ENCODE results near the gene LYSMD2.
"Not testable (repeated sequence)": the region's sequence is repeated elsewhere in the genome, so short reads cannot be mapped to it uniquely, and the experiment has no call there.

LYSMD2 gene, protein sequence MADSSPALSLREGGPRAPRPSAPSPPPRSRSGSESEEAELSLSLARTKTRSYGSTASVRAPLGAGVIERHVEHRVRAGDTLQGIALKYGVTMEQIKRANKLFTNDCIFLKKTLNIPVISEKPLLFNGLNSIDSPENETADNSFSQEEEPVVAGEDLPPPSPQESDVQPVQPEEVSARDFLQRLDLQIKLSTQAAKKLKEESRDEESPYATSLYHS

DNA sequence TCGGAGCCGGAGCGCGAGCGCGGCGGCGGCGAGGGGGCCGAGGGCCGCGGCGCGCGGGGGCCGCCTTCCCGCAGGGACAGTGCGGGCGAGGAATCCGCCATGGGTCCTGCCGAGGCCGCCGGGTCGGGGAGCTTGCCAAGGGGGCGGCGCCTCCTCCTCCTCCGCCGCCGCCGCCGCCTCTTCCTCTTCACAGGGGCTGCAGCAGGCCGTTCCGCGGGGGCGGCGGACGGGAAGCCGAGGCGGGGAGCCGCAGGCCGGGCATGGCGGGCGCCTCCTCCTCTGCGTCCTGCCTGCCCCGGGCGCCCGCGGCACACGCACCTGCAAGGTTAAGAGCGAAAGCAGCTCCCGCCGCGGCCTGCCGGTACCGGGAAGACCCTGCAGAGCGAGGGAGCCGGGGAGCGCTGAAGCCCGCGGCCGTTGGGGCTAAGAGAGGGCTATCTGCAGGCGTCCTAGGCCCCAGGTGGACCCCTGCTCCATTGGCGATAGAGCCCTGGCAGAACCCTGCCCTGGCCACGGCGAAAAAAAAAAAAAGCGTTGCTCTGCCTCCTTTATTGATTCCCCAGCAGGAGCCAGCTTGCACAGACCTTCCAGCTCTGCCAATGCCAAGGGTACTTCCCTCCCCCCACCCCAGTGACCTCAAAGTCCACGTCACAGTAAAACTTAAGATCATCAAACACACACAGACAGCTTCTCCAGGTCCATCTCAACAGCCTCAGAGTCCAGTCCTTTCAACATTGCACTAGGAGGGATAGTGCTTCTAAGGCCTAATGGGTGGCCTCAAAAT lies at the start of gene LYSMD2:
Gene LYSMD2, minus strand, starts transcription at position 134 of the 784 bp plus-strand sequence. Its CDS starts 33 bp downstream, at position 101.
- peak; percentile 74 to 80 for DNase-seq

DNA sequence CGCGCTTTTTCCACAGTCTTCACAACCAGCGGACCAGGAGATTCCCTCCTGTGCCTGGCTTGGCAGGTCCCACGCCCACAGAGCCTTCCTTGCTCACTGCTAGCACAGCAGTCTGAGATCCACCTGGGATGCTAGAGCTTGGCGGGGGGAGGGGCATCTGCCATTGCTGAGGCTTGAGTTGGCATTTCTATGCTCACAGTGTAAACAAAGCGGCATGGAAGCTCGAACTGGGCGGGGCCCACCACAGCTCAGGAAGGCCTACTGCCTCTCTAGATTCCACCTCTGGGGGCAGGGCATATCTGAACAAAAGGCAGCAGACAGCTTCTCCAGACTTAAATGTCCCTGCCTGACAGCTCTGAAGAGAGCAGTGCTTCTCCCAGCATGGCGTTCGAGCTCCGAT lies 49.7 kb upstream of the LYSMD2 start:
- DNase-seq = not testable (repeated sequence)

DNA sequence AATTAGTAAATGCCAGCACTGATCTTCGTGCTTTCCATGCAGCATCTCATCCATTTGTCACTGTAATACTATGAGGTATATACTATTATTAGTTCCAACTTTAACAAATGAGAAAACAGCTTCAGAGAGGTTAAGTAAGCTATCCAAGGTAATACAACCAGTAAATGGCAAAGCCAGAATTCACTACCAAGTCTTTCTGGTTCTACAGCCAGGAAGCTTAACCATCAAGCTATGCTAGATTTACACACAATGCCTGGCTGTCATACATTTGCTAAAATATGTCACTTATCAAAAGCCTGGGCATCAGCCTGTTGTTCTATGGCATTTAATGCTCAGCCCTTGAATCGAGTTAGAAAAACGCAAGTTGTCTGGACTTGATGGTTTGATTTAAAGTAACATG lies 46.5 kb upstream of the LYSMD2 start:
- no peak for DNase-seq

DNA sequence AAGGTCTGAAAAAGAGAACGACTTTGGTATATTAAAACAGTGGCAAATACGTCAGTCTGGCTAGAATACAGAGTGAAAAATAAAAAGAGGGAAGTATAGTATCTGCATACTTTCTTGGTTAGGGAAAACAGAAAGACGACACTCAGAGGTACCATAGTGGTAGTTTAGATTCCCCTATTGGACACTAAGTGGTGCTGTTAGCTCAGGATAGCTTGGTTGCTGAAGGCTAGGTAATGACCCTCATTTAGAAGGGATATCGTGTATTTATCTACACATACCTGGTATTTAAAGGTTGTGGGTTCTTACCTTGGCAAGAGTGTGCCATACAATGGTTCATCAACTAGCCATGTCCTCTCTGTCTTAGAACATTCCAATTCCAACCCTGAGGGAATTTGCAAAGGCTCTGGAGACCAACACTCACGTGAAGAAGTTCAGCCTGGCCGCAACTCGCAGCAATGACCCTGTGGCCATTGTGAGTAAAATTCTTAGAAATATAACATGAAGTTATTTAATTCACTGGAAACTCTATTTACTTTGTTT lies 45.0 kb upstream of the LYSMD2 start:
- DNase-seq = no peak

DNA sequence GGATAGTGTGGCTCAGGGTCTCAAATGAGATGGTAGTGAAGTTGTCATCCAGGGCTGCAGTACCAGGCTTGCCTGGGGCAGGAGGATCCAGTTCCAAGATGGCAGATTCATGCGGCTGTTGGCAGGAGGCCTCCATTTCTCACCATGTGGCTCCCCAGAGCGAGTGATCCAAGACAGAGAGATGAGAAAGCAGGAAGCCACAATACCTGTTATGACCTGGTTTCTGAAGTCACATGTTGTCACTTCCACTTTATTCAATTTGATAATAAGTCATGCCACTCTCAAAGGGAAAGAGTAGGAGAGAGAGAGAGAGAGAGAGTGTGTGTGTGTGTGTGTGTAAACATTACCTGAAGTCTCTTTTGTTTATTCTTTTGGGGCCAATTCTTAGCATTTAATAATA lies 44.1 kb upstream of the LYSMD2 start:
- DNase-seq = no peak

DNA sequence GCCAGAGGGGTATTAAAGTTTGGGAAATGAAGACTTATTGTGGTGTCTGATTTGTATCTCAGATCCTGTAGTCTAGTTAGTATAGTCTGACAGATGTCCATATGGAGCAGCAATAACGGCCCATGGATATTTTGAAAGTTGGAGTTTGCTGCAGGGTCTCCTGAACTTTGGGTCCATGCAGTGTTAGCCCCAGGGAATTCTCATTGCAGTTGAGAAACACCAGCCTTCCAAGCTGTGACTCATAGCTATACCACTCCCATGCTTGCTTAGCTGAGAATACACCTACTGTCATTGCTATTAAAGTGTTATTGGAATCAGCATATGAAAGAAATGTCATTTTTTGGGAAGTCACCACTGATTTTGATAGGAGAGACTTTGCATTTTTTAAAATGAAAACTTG lies 43.2 kb upstream of the LYSMD2 start:
- DNase-seq = no peak

DNA sequence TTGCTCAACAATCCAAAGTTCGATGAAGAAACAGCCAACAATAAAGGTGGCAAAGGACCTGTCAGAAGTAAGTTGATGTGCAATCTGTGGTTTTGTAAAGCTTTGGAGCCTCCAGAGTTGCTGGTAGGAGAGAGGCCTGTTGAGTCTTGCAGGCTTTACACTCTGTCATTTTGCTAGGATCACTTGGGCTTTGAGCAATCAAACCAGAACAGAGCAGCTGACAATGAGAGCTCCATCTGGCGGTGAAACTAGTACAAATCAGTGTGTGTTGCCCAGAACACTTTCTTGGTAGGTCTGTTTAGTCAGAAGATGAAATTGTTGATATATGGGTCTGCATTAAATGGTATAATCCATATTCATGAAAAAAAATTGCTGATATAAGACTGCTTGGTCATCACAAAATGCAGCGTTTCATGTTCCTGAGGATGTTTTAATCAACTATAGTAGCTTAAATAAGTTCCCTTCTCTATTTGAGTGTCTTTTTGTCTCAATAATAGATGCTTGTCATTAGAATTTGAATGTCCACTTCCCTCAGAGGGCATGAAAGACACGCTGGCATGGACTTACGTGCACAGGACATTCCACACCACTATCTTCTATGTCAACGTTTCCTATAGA lies 39.6 kb upstream of the LYSMD2 start:
- DNase-seq = peak; percentile 39 to 42

DNA sequence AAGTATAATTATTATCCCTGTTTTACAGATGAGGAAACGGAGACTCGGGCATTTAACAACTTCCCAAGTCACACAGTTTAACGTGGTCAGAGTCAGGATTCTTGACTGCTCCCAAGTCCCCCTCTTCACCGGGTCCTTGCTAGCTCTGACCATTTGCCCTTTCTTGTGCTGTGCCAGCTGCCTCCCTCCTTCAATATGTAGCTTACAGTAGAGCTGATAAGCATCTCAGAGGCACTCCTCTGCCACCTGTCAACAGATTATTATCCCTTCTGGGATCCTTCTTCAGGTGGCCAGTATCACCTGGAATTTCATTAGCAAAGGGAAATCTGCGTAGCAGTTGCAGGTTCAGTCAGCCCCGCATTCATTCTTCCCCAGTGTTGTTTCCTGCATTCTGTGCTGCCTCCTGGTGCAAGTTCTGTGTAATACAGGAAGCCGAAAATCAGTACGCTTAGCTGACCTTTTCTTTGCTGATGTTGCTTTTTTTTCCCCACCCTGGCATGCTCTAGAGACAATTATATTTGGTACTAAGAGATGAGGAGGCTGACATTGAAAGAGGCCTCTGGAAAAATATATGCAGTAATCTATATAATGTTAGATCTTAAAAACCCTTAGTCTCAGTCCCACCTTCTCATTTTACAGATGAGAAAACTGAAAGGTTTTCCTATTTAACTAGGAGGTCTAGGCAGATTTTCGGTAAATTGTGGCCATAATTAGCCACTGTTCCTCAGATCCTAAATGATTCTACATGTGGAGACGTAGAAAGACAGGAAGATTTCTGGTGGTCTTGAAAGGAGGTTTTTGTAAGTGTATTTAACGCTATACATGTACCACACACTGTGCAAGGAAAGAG lies 38.7 kb upstream of the LYSMD2 start:
- peak; percentile 26 to 29 for DNase-seq

DNA sequence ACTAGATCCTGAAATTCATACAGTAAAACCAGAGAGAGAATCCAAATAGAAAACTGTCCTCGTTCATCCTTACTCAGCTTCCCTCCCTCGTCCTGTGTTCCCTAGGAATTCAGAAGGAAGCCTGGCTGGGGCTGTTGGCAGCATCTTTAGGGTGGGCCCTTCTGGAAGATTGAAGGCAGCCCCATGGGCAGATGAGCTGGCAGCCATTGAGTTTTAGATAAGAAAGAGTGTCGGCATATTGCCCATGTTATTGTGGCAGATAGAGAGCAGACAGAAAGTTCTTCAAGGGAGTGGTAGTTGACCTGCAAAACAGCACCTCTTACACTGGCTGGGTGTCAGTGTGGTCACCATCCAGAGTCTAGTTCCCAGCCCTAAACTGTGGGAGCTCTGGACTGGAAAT lies 37.5 kb upstream of the LYSMD2 start:
- DNase-seq = no peak

DNA sequence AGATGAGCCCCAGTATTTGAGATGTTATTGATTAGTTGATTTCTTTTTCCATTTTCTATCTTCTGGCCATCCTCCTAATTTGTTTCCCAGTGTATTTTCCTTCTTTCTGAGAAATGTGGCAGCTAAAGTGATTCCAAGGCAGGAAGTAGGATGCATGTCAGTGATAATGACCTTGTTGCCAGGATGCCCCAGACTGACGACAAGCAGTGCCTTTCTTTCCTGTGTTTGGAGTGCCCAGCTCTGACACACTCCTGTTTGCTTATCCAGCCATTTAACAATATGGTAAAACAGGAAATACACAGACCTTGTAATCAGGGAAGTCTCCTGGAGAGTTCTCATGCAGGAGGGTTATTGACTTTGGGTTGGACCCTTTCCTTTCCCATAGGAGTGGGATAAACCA lies 34.3 kb upstream of the LYSMD2 start:
- DNase-seq = no peak

DNA sequence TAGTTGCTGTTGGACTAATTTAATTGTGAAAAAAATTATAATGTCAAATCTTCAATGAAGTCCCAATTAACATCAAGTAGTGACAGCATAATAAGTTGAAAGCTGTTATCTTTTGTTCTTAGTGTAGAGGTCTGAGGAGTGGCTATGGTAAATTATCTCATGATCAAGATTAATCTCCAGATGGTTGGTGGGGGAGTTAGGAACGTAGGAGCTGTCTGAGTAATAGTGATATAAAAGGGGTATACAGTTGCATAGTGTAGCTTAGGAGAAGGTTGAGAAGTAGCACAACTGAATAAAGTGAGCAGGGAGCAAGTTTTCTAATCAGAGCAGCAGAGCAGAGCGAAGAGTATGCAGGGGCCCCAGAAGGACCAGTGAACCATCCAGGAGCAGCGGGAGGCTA lies 33.4 kb upstream of the LYSMD2 start:
- DNase-seq = no peak

DNA sequence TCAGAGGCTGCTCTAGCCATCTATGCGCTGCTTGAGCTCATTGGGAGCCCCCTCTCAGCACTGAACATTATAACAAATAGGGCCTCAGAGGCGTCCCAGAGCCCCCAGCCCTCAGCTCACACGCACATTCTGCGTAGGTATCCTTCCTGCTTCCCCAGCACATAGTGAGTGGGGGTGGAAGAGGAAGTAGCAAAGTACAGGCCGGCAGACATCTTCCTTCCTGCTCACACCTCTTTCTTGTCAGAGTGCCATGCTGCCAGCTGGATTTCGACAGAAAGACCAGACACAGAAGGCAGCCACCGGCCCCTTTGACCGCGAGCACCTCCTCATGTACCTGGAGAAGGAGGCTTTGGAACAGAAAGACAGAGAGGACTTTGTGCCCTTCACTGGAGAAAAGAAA lies 30.6 kb upstream of the LYSMD2 start:
- no peak for DNase-seq

DNA sequence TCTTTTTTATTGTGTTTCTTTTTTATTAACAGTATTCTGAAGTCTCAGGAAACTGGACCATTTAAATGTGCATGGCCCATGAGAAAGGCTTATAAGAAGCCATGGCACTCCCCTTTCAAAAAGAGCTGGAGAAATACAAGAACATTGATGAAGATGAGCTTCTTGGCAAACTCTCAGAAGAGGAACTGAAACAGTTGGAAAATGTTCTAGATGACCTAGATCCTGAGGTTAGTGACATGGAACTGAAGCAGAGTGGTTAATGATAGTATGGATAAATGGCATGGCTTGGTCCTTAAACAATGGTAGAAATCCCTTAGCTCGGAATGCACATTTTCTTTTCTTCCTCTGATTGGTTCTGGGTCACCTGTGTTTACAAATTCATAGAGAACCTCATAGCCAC lies 28.9 kb upstream of the LYSMD2 start:
- no peak for DNase-seq

DNA sequence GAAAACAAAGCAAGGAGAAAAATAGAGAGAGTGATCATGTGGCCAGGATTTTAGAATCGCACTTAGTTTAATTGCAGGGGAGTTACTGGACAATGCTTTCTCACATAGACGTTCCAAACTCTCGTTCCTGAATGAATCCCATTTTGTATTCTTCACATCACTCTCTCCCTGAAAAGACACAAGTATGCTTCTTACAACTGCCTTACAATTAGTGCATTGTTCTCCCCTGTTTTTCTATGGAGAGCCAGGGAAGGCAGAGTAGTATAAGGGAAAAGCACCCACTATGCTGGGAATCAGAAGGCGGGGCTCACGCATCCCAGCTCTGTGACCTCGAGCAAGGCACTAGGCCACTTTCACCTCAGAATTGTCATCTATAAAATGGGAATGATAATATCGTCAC lies 28.3 kb upstream of the LYSMD2 start:
- no peak for DNase-seq

DNA sequence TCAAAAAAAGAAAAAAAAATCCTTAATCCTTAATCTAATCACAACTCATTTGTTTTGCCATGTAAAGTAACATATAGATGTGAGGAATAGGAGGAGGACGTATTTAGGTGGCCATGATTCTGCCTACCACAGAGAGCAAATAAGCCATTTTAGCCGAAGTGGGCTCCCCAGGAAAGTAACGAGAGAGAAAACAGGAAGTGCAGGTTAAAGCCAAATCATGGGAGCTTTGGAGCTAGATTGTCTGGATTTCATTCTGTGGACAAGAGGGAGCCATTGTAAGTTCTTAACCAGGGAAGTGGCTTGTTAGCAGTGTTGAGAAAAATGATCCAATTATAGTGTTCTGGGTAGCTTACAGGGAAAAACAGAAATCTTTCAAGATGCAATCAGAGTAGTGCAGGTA lies 23.4 kb upstream of the LYSMD2 start:
- no peak for DNase-seq

DNA sequence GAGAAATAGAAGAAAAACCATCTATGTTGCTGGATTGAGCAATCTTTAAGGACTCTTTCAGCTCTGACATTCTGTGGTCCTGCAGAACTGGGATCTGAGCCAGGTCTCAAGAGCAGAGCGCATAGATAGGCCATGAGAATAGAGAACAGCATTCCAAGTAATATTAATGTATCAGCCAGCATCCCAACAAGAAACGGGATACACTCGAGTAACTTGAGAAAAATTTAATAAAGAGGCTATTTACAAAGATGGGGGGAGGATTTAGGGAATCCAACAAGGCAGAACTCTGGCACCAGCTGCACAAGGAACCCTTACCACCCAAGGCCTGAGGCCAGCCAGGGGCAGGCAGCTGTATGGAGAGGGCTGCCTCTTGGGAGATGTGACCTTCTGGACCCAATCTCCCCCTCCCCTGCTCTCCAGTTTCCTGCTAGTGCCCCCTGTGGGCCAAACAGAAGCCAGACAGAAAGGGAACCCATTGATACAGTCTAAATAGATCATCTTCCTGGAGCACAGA lies 22.2 kb upstream of the LYSMD2 start:
- DNase-seq = no peak

DNA sequence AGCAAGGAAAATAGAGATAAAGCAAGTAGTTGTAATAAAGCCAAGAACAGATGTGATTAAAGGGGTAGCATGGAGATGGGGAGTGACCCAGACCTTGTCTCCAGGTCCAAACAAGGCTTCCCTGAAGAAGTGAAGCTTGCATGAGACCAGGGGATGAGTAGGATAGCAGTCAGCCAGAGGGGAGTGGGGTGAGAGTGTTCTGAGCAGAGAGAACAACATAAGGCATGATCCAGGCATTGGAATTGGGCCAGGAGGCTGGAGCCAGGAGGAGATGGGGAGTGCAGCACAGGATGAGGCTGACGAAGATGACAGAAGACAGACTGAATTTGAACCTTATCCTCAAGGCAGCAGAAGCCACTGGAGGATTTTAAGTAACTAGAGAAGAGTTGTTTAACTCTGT lies 21.2 kb upstream of the LYSMD2 start:
- DNase-seq = no peak

DNA sequence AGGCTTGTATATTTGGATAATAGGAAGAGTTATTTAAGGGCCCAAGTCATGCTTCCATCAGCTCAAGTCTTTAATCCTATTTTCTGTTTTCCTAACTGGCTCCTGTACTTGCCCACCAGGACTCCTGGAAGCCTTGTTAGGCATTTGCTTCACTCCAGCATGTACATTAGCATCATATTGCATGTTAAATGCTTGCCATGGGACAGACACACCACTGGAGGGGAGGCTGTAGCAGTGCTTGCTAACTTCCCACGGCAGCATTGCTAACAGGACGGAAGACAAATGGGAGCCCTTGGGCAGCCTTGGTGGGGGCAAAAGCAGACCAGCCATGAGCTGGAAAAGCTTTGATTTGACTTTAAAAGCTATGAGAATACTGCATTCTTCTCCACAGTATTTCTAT lies 20.0 kb upstream of the LYSMD2 start:
- no peak for DNase-seq

DNA sequence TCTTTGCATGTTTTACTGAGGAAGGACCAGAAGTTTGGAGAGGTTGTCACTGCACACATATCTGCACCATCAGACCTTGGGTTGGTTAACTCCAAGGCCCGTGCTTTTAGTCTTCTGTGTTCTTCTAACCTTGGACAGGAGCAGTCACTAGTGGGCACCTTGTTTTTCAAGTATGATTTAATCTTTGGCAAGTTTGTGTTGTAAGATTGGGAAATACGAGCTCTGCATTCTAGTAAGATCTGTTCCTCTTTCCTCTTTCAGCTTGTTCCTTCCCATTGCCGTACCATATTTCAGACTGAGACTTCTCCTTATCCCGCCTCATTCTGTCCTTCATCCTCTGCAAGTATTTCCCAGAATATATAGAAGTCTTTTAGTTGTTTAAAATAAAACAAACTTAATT lies 19.0 kb upstream of the LYSMD2 start:
- DNase-seq = no peak

DNA sequence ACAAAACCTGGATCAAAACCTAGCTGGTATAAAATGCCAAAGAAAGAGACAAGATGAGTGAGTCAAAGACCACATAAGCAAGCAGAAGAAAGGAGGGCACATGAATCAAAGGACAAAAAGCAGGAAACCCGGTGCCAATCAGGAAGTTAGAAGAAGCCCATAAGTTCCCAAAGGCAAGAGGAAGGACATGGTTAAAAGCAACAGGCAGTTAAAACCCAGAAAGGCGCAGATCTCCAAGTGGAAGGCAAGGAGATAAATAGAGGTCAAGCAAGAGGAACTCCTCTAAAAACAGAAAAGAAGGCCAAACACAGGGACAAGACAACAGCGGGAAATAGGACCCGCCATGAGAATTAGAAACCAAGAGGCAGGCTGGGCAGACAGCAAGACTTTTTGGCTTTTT lies 18.3 kb upstream of the LYSMD2 start:
- no peak for DNase-seq

DNA sequence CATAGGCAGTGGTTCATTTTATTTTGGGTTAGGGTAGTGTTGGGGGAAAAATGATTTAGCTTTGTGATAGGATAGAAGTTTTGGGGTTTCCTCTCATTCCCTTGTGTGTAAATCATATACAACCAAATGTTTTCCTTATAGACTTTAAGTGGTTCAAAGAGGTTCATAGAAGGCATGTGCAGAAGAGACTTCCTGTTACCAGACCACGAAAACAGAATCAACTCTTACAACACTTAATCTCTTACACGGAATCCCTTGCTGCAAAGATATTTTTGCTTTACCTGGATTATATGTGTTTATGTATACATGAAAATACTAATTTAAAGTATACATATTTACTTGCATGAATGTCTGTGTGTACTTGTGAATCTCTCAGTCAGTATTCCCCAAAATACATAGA lies 16.8 kb upstream of the LYSMD2 start:
- DNase-seq = no peak

DNA sequence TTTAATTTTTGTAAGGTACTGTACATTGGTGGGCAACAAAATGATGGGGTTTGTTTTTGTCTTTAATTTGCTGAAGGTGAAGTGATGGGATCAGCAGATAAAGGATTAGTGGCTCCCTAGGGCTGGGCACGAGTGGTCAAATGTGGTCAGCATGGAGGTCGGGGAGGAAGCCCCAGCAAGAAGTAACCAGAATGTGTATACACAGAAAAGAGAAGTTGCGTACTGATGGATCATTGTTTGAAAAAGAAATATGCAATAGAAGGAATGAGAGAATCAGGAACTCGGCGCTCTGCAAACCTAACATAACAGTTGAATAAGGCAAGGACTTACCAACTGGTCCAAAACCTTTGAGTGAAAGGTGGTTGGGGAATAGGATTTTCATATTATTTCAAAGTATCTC lies 15.4 kb upstream of the LYSMD2 start:
- DNase-seq = no peak
